Stomach smooth muscle (tissue), 2 donors: ENCODE measurements around the gene NFS1.
A peak's percentile ranks its signal among the peaks of the same experiment; 100 is the strongest.
"Not testable (repeated sequence)": the region's sequence is repeated elsewhere in the genome, so short reads cannot be mapped to it uniquely, and the experiment has no call there.

Source experiments
- H3K27ac ChIP-seq: one replicate; pipeline ENCODE4 v1.7.0; 2013; ENCODE audit warnings: mild to moderate bottlenecking, low read length, inconsistent platforms
- H3K27me3 ChIP-seq, 2 donors: one replicate each; pipeline ENCODE4 v1.7.0; 2013; ENCODE audit warnings: low read length in 2 of 2; ENCODE audit not compliant: insufficient read depth in 2 of 2, control insufficient read depth in 1 of 2
- H3K36me3 ChIP-seq, 2 donors: one replicate each; pipeline ENCODE4 v1.7.0; 2013; ENCODE audit warnings: low read length in 2 of 2; ENCODE audit not compliant: control insufficient read depth in 2 of 2, insufficient read depth in 2 of 2
- H3K4me1 ChIP-seq: one replicate; pipeline ENCODE4 v1.7.0; 2013; ENCODE audit warnings: low read length; ENCODE audit not compliant: control insufficient read depth, insufficient read depth
- H3K4me3 ChIP-seq, 2 donors: one replicate each; pipeline ENCODE4 v1.7.0; 2013; ENCODE audit warnings: low read length in 2 of 2
- H3K9ac ChIP-seq, 2 donors: one replicate each; pipeline ENCODE4 v1.7.0; 2013; ENCODE audit warnings: low read length in 2 of 2, mild to moderate bottlenecking in 1 of 2
- H3K9me3 ChIP-seq, 2 donors: one replicate each; pipeline ENCODE4 v1.7.0; 2013; ENCODE audit warnings: low read length in 2 of 2; ENCODE audit not compliant: control insufficient read depth in 2 of 2
- donor health status: healthy.
- donor health status: Pancreatic carcinoma.

NFS1 gene

DNA sequence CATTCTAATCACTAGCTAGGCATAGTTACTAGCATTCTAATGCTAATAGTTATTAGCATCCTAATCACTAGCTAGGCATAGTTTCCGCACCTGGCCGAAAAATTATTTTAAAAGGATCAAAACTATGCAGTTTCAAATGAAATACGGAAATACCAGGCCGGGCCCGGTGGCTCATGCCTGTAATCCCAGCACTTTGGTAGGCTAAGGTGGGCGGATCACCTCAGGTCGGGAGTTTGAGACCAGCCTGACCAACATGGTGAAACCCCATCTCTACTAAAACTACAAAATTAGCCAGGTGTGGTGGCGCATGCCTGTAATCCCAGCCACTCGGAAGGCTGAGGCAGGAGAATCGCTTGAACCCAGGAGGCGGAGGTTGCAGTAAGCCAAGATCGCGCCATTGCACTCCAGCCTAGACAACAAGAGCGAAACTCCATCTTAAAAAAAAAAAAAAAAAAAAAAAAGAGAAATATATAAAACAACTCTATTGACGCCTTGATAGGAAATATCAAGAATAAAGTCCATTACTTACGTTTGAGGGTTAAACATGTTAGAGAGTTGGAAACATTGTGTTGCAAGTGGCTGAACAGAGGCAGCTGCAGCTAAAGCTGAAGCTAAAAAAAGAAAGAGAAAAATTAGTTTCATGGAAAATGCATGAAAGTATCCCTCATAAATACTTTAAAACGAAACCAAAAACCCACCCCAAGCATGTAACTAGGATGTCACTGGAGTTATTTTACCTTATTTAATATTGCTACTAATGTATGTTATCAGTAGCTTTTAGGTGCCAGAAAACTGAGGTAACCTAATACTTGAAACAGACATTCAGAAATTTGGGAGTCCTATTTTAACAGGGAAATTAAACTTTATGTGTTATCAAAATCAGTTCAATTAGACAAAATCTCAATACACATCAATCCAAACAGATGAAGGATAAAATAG is 7.7 kb upstream of the NFS1 start:
- not testable (repeated sequence) for H3K9ac ChIP-seq, H3K27ac ChIP-seq, H3K27me3 ChIP-seq, H3K4me3 ChIP-seq, H3K9me3 ChIP-seq, H3K4me1 ChIP-seq
- H3K36me3 ChIP-seq = peaks cover 38 to 57% of the 10 kb centered on the region in 2 donors

DNA sequence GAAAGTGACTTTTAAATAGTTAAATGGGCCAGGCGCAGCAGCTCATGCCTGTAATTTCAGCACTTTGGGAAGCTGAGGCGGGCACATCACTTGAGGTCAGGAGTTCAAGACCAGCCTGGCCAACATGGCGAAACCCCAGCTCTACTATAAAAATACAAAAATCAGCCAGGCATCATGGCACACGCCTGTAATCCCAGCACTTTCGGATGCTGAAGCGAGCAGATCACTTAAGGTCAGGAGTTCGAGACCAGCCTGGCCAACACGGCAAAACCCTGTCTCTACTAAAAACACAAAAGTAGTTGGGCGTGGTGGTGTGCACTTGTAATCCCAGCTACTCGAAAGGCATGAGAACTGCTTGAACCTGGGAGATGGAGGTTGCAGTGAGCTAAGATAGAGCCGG is 6.7 kb upstream of the NFS1 start:
- H3K36me3 ChIP-seq = peaks cover 38 to 54% of the 10 kb centered on the region in 2 donors
- H3K27ac ChIP-seq, H3K4me1 ChIP-seq, H3K4me3 ChIP-seq, H3K9me3 ChIP-seq, H3K27me3 ChIP-seq, H3K9ac ChIP-seq: not testable (repeated sequence)

DNA sequence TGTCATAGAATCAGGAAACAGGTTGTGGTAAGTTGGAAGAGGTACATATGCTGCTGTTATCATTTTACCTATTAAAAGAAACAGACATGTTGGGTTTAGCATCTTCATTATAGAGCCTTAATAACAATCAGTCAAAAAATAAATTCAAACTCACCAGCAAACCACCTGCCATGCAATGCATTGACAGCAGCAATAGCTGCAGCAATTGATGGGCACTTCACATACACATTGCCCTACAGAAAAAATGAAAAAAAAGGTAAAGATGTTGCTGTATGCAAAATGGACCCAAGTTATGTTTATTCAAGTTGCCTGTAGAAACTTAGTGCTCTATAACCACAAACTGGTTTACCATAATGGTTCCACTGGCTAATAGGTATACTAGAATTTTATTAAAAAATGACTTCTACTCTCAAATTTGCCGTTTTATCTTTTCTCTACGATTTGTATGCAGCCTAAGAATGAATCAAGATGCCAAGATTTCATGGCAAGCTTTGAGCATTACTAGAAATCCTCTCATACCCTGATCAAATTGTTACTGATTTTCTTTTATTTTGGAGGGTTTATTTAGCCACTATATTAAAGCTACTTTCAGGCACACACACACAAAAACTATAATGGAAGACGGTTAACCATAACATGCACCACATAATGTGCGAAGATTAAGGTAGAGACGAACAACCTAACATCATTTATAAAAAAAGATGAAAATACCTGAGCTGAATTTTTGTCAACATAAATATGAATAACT is 5.5 kb upstream of the NFS1 start:
- H3K9ac ChIP-seq = no peak overlapping the region
- peaks cover 38 to 48% of the 10 kb centered on the region in 2 donors for H3K36me3 ChIP-seq
- peaks cover 6% of the 10 kb centered on the region for H3K4me1 ChIP-seq
- no peaks in the 10 kb centered on the region for H3K27me3 ChIP-seq
- H3K27ac ChIP-seq = no peak overlapping the region
- H3K9me3 ChIP-seq = no peaks in the 10 kb centered on the region
- no peak overlapping the region for H3K4me3 ChIP-seq

DNA sequence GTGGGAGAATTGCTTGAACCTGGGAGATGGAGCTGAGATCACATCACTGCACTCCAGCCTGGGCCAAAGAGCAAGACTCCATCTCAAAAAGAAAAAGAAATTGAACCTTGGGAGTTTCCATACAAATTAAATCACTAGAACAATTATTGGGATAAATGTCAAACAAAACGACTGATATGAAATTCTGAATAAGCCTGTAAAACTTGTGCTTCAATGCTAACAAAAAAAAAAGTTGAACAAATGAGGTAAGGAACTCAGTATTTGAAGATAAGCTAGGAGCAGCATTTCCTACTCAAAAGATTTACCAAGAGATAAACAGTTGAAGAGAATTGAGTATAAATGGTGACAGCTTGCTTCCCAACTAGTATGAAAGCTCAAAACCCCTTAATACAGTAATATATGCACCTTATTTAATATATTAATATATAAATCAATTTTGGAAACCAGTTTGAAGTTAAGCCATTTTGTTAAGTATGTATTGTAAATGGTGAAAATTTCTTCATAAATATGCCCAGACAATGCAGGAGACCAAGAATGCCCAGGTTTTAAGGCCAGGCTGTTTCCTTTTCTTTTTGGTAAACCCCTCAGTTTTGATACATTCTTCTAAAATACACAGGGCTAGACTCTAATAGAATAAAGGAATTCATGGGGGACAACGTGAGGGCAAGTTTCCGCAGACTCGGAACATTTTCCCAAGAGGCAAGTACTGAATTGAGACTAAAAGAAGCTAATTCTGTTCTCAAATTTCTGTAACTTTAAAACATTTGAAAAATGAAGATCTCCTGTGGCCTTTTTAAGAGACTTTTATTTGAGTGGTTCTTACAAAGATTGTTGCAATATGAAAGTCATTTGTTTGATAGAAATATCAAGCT is 3.9 kb upstream of the NFS1 start:
- no peaks in the 10 kb centered on the region for H3K9me3 ChIP-seq
- no peak overlapping the region for H3K27ac ChIP-seq
- no peak overlapping the region for H3K4me3 ChIP-seq
- no peak overlapping the region for H3K9ac ChIP-seq
- no peaks in the 10 kb centered on the region for H3K27me3 ChIP-seq
- H3K4me1 ChIP-seq = peaks cover 15% of the 10 kb centered on the region
- H3K36me3 ChIP-seq = peaks cover 29 to 38% of the 10 kb centered on the region in 2 donors

DNA sequence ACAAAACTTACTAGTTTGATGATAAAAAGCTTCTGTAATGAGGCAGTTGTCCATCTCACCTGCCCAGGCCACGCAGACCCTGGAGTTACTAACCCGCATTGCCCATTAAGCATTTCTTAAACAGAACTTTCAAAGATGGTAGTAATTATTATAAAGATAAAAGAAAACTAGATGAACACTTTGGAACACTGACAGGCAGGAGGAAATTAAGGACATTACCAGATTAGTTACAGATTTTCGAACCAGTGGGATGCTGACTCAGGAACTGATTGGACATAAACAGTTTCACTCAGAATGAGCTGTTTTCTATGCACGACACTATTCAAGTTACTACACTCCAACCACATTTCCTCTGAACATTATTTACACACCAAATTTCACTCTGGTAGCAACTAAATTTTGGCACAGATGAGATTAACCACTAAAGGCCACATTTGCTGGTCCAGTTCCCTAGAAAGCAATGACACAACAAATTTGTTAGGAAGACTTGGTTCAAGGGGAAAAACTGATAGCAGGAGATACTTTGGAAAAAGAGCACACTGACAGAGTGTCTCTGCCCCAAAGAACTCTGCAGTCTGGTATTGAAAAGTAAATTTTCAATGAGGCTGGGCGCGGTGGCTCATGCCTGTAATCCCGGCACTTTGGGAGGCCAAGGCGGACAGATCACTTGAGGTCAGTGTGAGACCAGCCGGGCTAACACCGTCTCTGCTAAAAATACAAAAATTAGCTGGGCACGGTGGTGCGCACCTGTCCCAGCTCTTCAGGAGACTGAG is 3.1 kb upstream of the NFS1 start:
- peaks cover 28 to 36% of the 10 kb centered on the region in 2 donors for H3K36me3 ChIP-seq
- H3K4me1 ChIP-seq = peaks cover 23% of the 10 kb centered on the region
- H3K9me3 ChIP-seq = no peaks in the 10 kb centered on the region
- no peak overlapping the region for H3K4me3 ChIP-seq
- no peaks in the 10 kb centered on the region for H3K27me3 ChIP-seq
- no peak overlapping the region for H3K27ac ChIP-seq
- H3K9ac ChIP-seq = no peak overlapping the region

DNA sequence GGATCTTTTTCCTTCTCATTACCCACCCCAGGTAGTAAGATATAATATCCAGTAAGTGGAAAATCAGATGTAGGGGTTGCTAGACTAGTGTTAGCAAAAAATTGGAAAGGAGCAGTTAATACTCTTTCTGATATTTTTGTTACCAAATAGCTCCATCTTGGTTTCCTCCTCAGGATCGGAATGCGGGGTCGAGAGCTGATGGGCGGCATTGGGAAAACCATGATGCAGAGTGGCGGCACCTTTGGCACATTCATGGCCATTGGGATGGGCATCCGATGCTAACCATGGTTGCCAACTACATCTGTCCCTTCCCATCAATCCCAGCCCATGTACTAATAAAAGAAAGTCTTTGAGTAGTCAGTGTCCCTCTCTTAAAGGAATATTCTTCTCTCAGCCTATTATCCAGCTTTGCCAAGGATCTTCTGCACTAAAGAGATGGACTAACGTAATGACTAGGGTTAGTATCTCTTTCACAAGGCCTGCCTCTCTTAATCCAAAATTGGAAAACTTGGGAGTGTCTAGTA is 1.5 kb upstream of the NFS1 start:
- no peak overlapping the region for H3K27ac ChIP-seq
- no peak overlapping the region for H3K9ac ChIP-seq
- no peaks in the 10 kb centered on the region for H3K9me3 ChIP-seq
- peaks cover 19 to 30% of the 10 kb centered on the region in 2 donors for H3K36me3 ChIP-seq
- H3K4me1 ChIP-seq = peaks cover 23% of the 10 kb centered on the region
- no peaks in the 10 kb centered on the region for H3K27me3 ChIP-seq
- no peak overlapping the region for H3K4me3 ChIP-seq

DNA sequence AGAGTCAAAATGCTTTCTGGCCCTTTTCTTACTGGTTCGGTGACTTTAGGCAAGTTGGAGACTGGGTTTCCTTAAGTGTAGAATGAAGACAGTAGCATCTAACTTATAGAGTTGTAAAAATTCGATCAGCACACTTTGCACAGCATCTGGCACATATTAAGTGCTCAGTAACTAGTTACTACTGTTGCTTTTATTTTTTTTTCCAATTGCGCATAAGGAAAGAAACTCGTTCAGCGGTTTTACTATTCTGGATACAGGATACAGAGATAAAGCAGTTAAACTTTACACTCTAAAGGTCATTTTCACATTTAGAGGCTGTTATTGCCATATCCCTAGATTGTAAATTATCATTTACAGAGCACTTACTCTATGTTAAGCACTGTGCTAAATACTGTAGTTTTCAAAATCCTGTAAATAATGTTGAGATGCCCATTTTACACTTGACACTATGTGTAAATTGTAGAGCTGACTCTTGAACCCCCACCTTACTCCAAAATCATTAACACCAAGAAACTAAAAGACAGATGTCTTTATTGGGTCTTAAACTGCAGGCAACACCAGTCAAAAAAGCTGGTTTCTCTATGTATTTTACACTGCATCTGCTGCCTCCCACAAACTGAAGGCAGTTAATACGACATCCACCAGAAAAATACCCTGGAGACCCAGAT is 939 bp upstream of the NFS1 start:
- Histone ChIP-seq H3K9ac (peak overlapping the region; percentile 73 to 96), H3K27ac (peak overlapping the region; percentile 89), H3K4me1 (peaks cover 23% of the 10 kb centered on the region), H3K4me3 (peak overlapping the region; percentile 70 to 97), H3K36me3 (peaks cover 25 to 26% of the 10 kb centered on the region in 2 donors), H3K9me3 (no peaks in the 10 kb centered on the region), H3K27me3 (no peaks in the 10 kb centered on the region)

DNA sequence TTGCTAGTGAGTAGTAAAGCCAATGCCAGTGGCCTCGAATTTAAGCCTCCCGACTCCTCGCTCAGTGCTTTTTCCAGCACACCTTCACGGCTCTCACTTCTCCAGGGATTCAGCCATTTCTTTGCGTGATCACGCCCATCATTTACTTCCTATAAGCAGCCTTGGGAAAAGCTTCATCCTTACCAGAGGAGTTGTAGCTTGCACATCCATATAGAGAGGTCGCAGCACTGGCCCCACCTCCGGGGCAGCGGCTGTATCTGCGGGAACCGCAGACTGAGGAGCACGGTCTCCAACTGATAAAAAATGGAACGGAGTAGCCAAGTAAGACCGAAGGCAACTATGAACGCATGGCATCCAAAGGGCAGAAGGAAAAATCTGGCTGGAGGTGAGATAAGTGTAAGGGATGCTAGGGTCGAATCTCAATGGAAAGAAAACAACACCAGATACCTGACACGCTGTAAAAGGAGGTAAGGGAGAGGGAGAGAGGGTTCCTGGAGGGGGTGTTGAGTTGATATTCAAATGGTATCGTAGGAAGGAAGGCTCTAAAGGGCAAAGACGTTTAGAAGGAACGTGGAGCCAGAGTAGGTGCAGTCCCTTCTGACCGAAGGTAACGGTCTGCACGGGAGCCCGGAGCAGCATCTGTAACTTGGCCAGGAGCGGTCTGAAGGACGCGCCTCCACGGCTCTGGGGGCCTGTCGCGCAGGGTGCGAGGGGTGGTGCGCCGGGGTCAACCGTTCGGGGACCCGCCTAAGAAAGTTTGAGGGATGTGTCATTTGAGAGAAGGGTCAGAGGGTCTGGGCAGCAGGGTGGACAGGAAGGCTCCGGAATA is 640 bp downstream of the NFS1 start:
- Histone ChIP-seq H3K27ac (peak overlapping the region; percentile 89), H3K9me3 (no peaks in the 10 kb centered on the region), H3K36me3 (peaks cover 14 to 22% of the 10 kb centered on the region in 2 donors), H3K4me1 (peaks cover 23% of the 10 kb centered on the region), H3K27me3 (no peaks in the 10 kb centered on the region), H3K4me3 (peak overlapping the region; percentile 70 to 97), H3K9ac (peak overlapping the region; percentile 73 to 96)
